ENCODE data around the gene ZMAT5.
"Not testable (repeated sequence)": the region's sequence is repeated elsewhere in the genome, so short reads cannot be mapped to it uniquely, and the experiment has no call there.

Gene ZMAT5

GRCh38 chr22:29784451-29785361, 17.9 kb upstream of the ZMAT5 start:
- DNase-seq: no peak

- no peak for DNase-seq
Measured at GRCh38 chr22:29782061-29782845, 15.4 kb upstream of the ZMAT5 start.

GRCh38 chr22:29780748-29781676, 14.2 kb upstream of the ZMAT5 start:
- no peak for DNase-seq

GRCh38 chr22:29780220-29780619, 13.4 kb upstream of the ZMAT5 start:
- no peak for DNase-seq

GRCh38 chr22:29773233-29773632, 6.4 kb upstream of the ZMAT5 start:
- no peak for DNase-seq

- no peak for DNase-seq
Measured at GRCh38 chr22:29772170-29772641, 5.4 kb upstream of the ZMAT5 start.

GRCh38 chr22:29769723-29770321, 3.0 kb upstream of the ZMAT5 start:
- DNase-seq: no peak

GRCh38 chr22:29768052-29768693, 1.4 kb upstream of the ZMAT5 start:
- no peak for DNase-seq

GRCh38 chr22:29767171-29768051, 604 bp upstream of the ZMAT5 start, which contains the start of gene UQCR10:
UQCR10 (plus strand) TSS chr22:29767369; CDS start chr22:29767399, 30 bp downstream.
- DNase-seq: peak; percentile 90

GRCh38 chr22:29765905-29766631, 739 bp downstream of the ZMAT5 start:
- DNase-seq: no peak

GRCh38 chr22:29762263-29762662, 4.5 kb downstream of the ZMAT5 start:
- DNase-seq: no peak

- DNase-seq: no peak
Measured at GRCh38 chr22:29758959-29759358, 7.8 kb downstream of the ZMAT5 start.

GRCh38 chr22:29758068-29758622, 8.7 kb downstream of the ZMAT5 start:
- no peak for DNase-seq

GRCh38 chr22:29757096-29757495, 9.7 kb downstream of the ZMAT5 start:
- no peak for DNase-seq

GRCh38 chr22:29756341-29756740, 10.5 kb downstream of the ZMAT5 start:
- no peak for DNase-seq

- no peak for DNase-seq
Measured at GRCh38 chr22:29755889-29756288, 10.9 kb downstream of the ZMAT5 start.

- not testable (repeated sequence) for DNase-seq
Measured at GRCh38 chr22:29754658-29755395, 12.0 kb downstream of the ZMAT5 start.

GRCh38 chr22:29753808-29754657, 12.8 kb downstream of the ZMAT5 start:
- no peak for DNase-seq
